Neural cell (in vitro differentiated cells): Measurements from ENCODE around the gene NHSL2. TPM values are rescaled to one million over a fixed set of nuclear protein-coding genes. Genes with fewer than 3 reads are reported as not detected.

Source experiments
- H2AFZ ChIP-seq: fragments of 200-600, 300-800 bp; sonication (generic), shearing (Covaris generic); 2 replicates; pipeline ENCODE4 v1.6.0; 2014; ENCODE audit warnings: low read depth, mild to moderate bottlenecking, antibody characterized with exemption, low read length, moderate library complexity
- H3F3A ChIP-seq: fragments of 200-600 bp; shearing (Covaris generic); 2 replicates; pipeline ENCODE4 v1.6.1; 2016; ENCODE audit warnings: mild to moderate bottlenecking, moderate library complexity, mixed read lengths, antibody characterized with exemption, low read length; ENCODE audit not compliant: insufficient read depth, poor library complexity, severe bottlenecking
- H3K27ac ChIP-seq: fragments of 200-600, 300-800 bp; sonication (generic), shearing (Covaris generic); 2 replicates; pipeline ENCODE4 v1.5.1; 2014; ENCODE audit warnings: mild to moderate bottlenecking, low read length, moderate library complexity
- H3K27me3 ChIP-seq: fragments of 300-800, 200-600 bp; sonication (generic), shearing (Covaris generic); 2 replicates; pipeline ENCODE4 v1.6.0; 2014; ENCODE audit warnings: mild to moderate bottlenecking, low read depth, low read length, moderate library complexity; ENCODE audit not compliant: insufficient read depth
- H3K36me3 ChIP-seq: fragments of 300-800, 200-600 bp; sonication (generic), shearing (Covaris generic); 2 replicates; pipeline ENCODE4 v1.5.1; 2014; ENCODE audit warnings: mild to moderate bottlenecking, antibody characterized with exemption, low read length, moderate library complexity; ENCODE audit not compliant: insufficient read depth
- H3K4me2 ChIP-seq: fragments of 300-800, 200-600 bp; sonication (generic), shearing (Covaris generic); 2 replicates; pipeline ENCODE4 v1.6.0; 2014; ENCODE audit warnings: mild to moderate bottlenecking, low read length
- H3K4me3 ChIP-seq: fragments of 300-800, 200-600 bp; sonication (generic), shearing (Covaris generic); 2 replicates; pipeline ENCODE4 v1.5.1; 2014; ENCODE audit warnings: mild to moderate bottlenecking, low read length, moderate library complexity
- H3K79me2 ChIP-seq: fragments of 200-600 bp; shearing (Covaris generic); replicated peaks from 2 replicates; pipeline ENCODE4 v1.6.0; 2014; ENCODE audit warnings: mild to moderate bottlenecking, low read length, moderate library complexity; ENCODE audit not compliant: insufficient read depth
- H3K9ac ChIP-seq: fragments of 300-800, 200-600 bp; sonication (generic), shearing (Covaris generic); 2 replicates; pipeline ENCODE4 v1.6.1; 2016; ENCODE audit warnings: mild to moderate bottlenecking, low read length, mixed read lengths
- H3K9me2 ChIP-seq: fragments of 200-600 bp; shearing (Covaris generic); 2 replicates; pipeline ENCODE4 v1.6.1; 2016; ENCODE audit warnings: mild to moderate bottlenecking, low read length, mixed read lengths; ENCODE audit not compliant: insufficient read depth
- H3K9me3 ChIP-seq: fragments of 200-600, 300-800 bp; sonication (generic), shearing (Covaris generic); 2 replicates; pipeline ENCODE4 v1.6.1; 2016; ENCODE audit warnings: mild to moderate bottlenecking, mixed run types, low read length, moderate library complexity, mixed read lengths
- H4K20me1 ChIP-seq: fragments of 200-600 bp; shearing (Covaris generic); 2 replicates; pipeline ENCODE4 v1.6.1; 2016; ENCODE audit warnings: mild to moderate bottlenecking, mixed run types; ENCODE audit not compliant: insufficient read depth
- EP300 ChIP-seq: fragments of 450-650 bp; conservative IDR thresholded peaks from 2 replicates; pipeline ENCODE4 v1.6.1; 2014; ENCODE audit warnings: antibody characterized with exemption, mild to moderate bottlenecking, moderate library complexity; ENCODE audit not compliant: poor library complexity, severe bottlenecking
- EZH2 ChIP-seq: fragments of 200-600, 300-800 bp; shearing (Covaris generic), sonication (generic); IDR thresholded peaks from 2 replicates; pipeline ENCODE4 v1.6.1; 2014; ENCODE audit warnings: antibody characterized with exemption, low read length, borderline replicate concordance, mild to moderate bottlenecking; ENCODE audit not compliant: insufficient read depth, poor library complexity, severe bottlenecking
- MXI1 ChIP-seq: fragments of 450-650 bp; conservative IDR thresholded peaks from 2 replicates; pipeline ENCODE4 v1.6.1; 2014; ENCODE audit warnings: antibody characterized with exemption, mild to moderate bottlenecking; ENCODE audit not compliant: poor library complexity, severe bottlenecking
- POLR2AphosphoS5 ChIP-seq: IDR thresholded peaks from 2 replicates; pipeline ENCODE4 v1.6.1; 2012
- RAD21 ChIP-seq: fragments of 450-650 bp; conservative IDR thresholded peaks from 2 replicates; pipeline ENCODE4 v1.6.1; 2014; ENCODE audit warnings: antibody characterized with exemption, mild to moderate bottlenecking, moderate library complexity
- SMC3 ChIP-seq: fragments of 450-650 bp; conservative IDR thresholded peaks from 2 replicates; pipeline ENCODE4 v1.6.1; 2014; ENCODE audit warnings: antibody characterized with exemption, mild to moderate bottlenecking, moderate library complexity; ENCODE audit not compliant: poor library complexity
- TAF1 ChIP-seq: IDR thresholded peaks from 2 replicates; pipeline ENCODE4 v1.6.1; 2012; ENCODE audit warnings: low read depth
- polyA plus RNA-seq: library from polyadenylated mRNA; depleted of rRNA; stranded (reverse); fragments of >200 nt; gene quantifications from 2 replicates; pipeline ENCODE4 v1.2.3, GENCODE V29; 2014
- TF ChIP-seq, protein P1 (sequence below): fragments of 450-650 bp; IDR thresholded peaks from 2 replicates; pipeline ENCODE4 v1.5.1; 2014; ENCODE audit warnings: antibody characterized with exemption, mild to moderate bottlenecking, moderate library complexity; ENCODE audit not compliant: poor library complexity, severe bottlenecking
- TF ChIP-seq, protein P2 (sequence below): IDR thresholded peaks from 2 replicates; pipeline ENCODE4 v1.6.1; 2012; ENCODE audit warnings: borderline replicate concordance

Gene NHSL2
- polyA plus RNA-seq, 1 donor from 2014 or later, result 0.87 TPM

DNA sequence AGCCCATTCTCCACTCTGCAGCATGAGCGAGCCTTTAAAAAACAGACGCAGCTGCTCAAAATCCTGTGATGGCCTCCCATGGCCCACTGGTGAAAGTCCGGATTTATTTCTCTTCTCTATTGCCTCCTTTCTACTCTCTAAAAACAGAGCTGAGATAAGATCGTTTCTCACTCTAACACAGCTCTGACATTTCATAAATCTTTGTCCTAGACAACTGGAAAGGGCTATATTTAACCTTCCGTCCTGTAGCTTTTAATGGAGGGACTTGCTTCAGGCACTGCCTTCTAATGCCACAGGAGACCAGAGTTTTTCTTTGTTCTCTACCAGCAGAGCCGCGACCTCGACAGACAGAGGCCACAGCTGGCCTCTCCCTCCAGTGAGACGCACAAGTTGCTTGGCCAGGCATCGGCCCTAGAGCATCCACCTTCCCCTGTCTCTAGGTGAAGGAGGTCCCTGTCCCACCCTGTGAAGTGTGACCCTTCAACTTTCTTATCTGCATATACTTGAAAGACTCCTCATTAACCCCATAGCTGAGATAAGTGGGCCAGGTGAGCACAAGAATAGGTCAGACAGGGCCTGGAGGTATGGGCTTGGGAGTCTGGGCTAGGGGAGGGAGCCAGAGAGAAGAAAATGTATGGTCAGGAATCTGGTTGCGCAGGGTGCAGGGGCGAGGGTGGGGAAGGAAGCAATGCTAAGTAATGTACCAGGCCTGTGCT lies 171.1 kb downstream of the NHSL2 start:
- H3K27ac ChIP-seq, result no peak overlapping the region
- H3K4me2 ChIP-seq, result no peak overlapping the region
- no peaks in the 10 kb centered on the region for H3K9me3 ChIP-seq
- no peaks in the 10 kb centered on the region for H3K9me2 ChIP-seq
- H3F3A ChIP-seq, result no peaks in the 10 kb centered on the region
- H4K20me1 ChIP-seq, result no peaks in the 10 kb centered on the region
- H3K36me3 ChIP-seq, result no peaks in the 10 kb centered on the region
- H2AFZ ChIP-seq, result no peak overlapping the region
- H3K4me3 ChIP-seq, result no peak overlapping the region
- TF ChIP-seq, protein P1, sequence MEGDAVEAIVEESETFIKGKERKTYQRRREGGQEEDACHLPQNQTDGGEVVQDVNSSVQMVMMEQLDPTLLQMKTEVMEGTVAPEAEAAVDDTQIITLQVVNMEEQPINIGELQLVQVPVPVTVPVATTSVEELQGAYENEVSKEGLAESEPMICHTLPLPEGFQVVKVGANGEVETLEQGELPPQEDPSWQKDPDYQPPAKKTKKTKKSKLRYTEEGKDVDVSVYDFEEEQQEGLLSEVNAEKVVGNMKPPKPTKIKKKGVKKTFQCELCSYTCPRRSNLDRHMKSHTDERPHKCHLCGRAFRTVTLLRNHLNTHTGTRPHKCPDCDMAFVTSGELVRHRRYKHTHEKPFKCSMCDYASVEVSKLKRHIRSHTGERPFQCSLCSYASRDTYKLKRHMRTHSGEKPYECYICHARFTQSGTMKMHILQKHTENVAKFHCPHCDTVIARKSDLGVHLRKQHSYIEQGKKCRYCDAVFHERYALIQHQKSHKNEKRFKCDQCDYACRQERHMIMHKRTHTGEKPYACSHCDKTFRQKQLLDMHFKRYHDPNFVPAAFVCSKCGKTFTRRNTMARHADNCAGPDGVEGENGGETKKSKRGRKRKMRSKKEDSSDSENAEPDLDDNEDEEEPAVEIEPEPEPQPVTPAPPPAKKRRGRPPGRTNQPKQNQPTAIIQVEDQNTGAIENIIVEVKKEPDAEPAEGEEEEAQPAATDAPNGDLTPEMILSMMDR, result no peak
- TF ChIP-seq TAF1 (no peak), POLR2AphosphoS5 (no peak), MXI1 (no peak), RAD21 (no peak), EP300 (no peak), SMC3 (no peak), EZH2 (no peak)
- TF ChIP-seq, protein P2, sequence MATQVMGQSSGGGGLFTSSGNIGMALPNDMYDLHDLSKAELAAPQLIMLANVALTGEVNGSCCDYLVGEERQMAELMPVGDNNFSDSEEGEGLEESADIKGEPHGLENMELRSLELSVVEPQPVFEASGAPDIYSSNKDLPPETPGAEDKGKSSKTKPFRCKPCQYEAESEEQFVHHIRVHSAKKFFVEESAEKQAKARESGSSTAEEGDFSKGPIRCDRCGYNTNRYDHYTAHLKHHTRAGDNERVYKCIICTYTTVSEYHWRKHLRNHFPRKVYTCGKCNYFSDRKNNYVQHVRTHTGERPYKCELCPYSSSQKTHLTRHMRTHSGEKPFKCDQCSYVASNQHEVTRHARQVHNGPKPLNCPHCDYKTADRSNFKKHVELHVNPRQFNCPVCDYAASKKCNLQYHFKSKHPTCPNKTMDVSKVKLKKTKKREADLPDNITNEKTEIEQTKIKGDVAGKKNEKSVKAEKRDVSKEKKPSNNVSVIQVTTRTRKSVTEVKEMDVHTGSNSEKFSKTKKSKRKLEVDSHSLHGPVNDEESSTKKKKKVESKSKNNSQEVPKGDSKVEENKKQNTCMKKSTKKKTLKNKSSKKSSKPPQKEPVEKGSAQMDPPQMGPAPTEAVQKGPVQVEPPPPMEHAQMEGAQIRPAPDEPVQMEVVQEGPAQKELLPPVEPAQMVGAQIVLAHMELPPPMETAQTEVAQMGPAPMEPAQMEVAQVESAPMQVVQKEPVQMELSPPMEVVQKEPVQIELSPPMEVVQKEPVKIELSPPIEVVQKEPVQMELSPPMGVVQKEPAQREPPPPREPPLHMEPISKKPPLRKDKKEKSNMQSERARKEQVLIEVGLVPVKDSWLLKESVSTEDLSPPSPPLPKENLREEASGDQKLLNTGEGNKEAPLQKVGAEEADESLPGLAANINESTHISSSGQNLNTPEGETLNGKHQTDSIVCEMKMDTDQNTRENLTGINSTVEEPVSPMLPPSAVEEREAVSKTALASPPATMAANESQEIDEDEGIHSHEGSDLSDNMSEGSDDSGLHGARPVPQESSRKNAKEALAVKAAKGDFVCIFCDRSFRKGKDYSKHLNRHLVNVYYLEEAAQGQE, result no peak
- no peaks in the 10 kb centered on the region for H3K27me3 ChIP-seq
- no peak overlapping the region for H3K9ac ChIP-seq
- H3K79me2 ChIP-seq, result no peaks in the 10 kb centered on the region

DNA sequence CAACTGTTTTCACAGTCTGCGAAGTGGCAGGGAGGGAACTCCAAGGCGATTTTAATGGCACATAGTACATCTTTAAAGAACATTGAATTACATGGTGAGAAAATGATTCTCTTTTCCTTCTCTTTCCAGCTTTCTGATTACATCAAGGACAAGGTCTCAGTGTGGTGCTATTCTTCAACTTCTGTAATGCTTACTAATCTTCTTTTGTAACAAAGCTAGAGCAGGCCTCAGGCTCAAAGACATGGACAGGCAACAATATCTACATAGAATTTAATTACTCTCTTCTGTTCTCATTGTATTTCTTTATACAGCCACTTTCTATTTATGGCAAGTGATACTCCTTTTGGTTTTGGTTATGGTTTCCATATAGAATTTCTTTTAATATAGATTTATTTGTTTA lies 172.6 kb downstream of the NHSL2 start:
- Histone ChIP-seq H3K27me3 (no peaks in the 10 kb centered on the region), H3K79me2 (no peaks in the 10 kb centered on the region), H3K9me2 (no peaks in the 10 kb centered on the region), H3K4me3 (no peak overlapping the region), H3K9ac (no peak overlapping the region), H3K9me3 (no peaks in the 10 kb centered on the region), H3K36me3 (no peaks in the 10 kb centered on the region), H3K4me2 (no peak overlapping the region), H3K27ac (no peak overlapping the region), H4K20me1 (no peaks in the 10 kb centered on the region), H2AFZ (no peak overlapping the region), H3F3A (no peaks in the 10 kb centered on the region)
- TF ChIP-seq EZH2 (no peak), EP300 (no peak), MXI1 (no peak), TAF1 (no peak), RAD21 (no peak), POLR2AphosphoS5 (no peak)
- TF ChIP-seq, protein P1, result no peak
